ENCODE data around the gene CAPN10.

The CAPN10 gene

DNA sequence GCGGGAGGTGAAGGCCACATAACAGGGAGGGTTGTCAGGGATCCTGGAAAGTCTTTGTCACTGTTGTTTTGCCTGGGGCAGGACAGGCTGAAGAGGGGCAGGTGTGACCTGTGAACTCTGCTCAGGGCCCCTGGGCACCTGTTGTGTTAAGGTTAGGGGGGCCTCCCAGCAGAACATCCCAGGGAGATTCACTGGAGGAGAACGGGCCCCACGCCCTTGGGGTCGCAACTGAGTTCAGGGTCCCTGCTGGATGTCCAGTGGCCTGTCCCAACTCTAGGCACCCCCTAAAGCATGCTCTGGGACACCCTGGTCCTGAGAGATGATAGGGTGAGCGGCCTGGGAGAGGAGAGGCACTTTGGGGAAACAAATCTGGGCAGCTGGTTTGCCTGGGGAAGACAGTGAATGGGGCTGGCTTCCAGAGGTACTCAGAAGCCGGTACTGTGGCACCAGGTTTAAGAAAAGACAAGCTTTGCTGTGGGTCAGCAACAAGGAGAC, 61.7 kb downstream of the CAPN10 start:
- Histone ChIP-seq H2AFZ (ENCODE audit: low read length) (no peak overlapping the region), H3K4me2 (ENCODE audit: insufficient read depth, low read length, poor library complexity, severe bottlenecking) (no peak overlapping the region), H4K91ac (ENCODE audit: low read depth, low read length, poor library complexity) (no peak overlapping the region), H3K9me3 (replicated peaks in 1 of 2; ENCODE audit: control insufficient read depth in 2 of 2, insufficient read depth in 1 of 2, low read depth in 1 of 2, low read length in 2 of 2) (peaks cover 0 to 5% of the 10 kb centered on the region in 2 donors), H2AK5ac (ENCODE audit: low read depth, low read length) (peak overlapping the region; percentile 89), H3K27ac (replicated peaks; ENCODE audit: low read length) (no peak overlapping the region), H2BK120ac (ENCODE audit: low read depth, low read length) (no peak overlapping the region), H3K4me1 (ENCODE audit: control insufficient read depth in 2 of 2, insufficient read depth in 1 of 2, low read depth in 1 of 2, low read length in 2 of 2) (peaks cover 4 to 11% of the 10 kb centered on the region in 2 donors), H3K79me1 (ENCODE audit: low read depth, low read length) (no peaks in the 10 kb centered on the region), H3K27me3 (ENCODE audit: control insufficient read depth in 3 of 3, insufficient read depth in 3 of 3, low read depth in 1 of 3, low read length in 3 of 3) (peaks cover 0 to 59% (median 0%) of the 10 kb centered on the region in 3 experiments), H3K4ac (ENCODE audit: low read length) (no peak overlapping the region), H2BK12ac (ENCODE audit: low read length) (no peak overlapping the region), H3K18ac (ENCODE audit: low read length) (peak overlapping the region; percentile 44), H3K14ac (ENCODE audit: low read length) (peak overlapping the region; percentile 1), H4K8ac (ENCODE audit: low read depth, low read length) (no peak overlapping the region), H3K23ac (ENCODE audit: low read depth, low read length, poor library complexity) (peak overlapping the region; percentile 48), H2BK15ac (ENCODE audit: low read length) (no peak overlapping the region), H3K36me3 (replicated peaks in 1 of 2; ENCODE audit: control insufficient read depth in 2 of 2, insufficient read depth in 2 of 2, low read length in 2 of 2) (no peaks in the 10 kb centered on the region), H2BK5ac (ENCODE audit: low read length) (peak overlapping the region; percentile 6), H3K4me3 (ENCODE audit: low read length in 2 of 2) (no peak overlapping the region), H3K9ac (ENCODE audit: low read depth, low read length, poor library complexity) (no peak overlapping the region)
- no peak for DNase-seq (ENCODE audit: low spot score)
- no CpG with 5 or more reads among the region's 6 CpGs for WGBS, 2 donors (ENCODE audit: extremely low coverage in 2 of 2, insufficient read length in 2 of 2, insufficient replicate concordance in 1 of 2)

All from neuronal stem cell (in vitro differentiated cells).